Panc1 (cell line): ENCODE results near the gene C11orf16. TPM values are rescaled to one million over a fixed set of nuclear protein-coding genes. Genes with fewer than 3 reads are reported as not detected.

Experiments used
- ATAC-seq: fragments of 200-7000 bp; cut with Tn5 transposase; 2 replicates; pipeline ENCODE4 v1.9.1; 2020; ENCODE audit warnings: mild to moderate bottlenecking, moderate library complexity
- BruUV-seq: library from RNA; stranded (reverse); fragments of 400-500 nt; replicated peaks from 2 replicates; lab custom pipeline; 2021; lab: Mats Ljungman, UMichigan
- CTCF ChIA-PET: fragments of 300-600 bp; sonication (Branson Sonifier 250); formaldehyde crosslinking; loops from one replicate; lab custom pipeline; 2022; ENCODE audit warnings: antibody characterized with exemption; lab: Charles Lee
- POLR2A ChIA-PET: fragments of 300-600 bp; sonication (Branson Sonifier 250); formaldehyde crosslinking; loops from one replicate; lab custom pipeline; 2022; ENCODE audit warnings: antibody characterized with exemption; lab: Charles Lee
- DNase-seq: peaks from one replicate; pipeline ENCODE4 v3.0.0-alpha.2; 2010; ENCODE audit warnings: low read depth, low spot score
- H3K27ac ChIP-seq: 2 replicates; pipeline ENCODE4 v1.5.1; 2011; ENCODE audit warnings: mild to moderate bottlenecking, low read length, inconsistent platforms
- H3K27me3 ChIP-seq: fragments of 200-500 bp; sonication (Bioruptor generic); 2 replicates; pipeline ENCODE4 v1.6.0; 2014; ENCODE audit warnings: low read length, inconsistent platforms; ENCODE audit not compliant: control insufficient read depth, insufficient read depth
- H3K36me3 ChIP-seq: fragments of 200-500 bp; sonication (Bioruptor generic); 2 replicates; pipeline ENCODE4 v1.5.1; 2014; ENCODE audit warnings: inconsistent platforms, mild to moderate bottlenecking, low read length, moderate library complexity; ENCODE audit not compliant: control insufficient read depth, insufficient read depth
- H3K4me1 ChIP-seq: 2 replicates; pipeline ENCODE4 v1.5.1; 2011; ENCODE audit warnings: inconsistent platforms, mild to moderate bottlenecking, low read length, moderate library complexity; ENCODE audit not compliant: control insufficient read depth, insufficient read depth
- H3K4me3 ChIP-seq, 2 experiments: 2 replicates each; pipeline ENCODE4 v1.5.1; 2011 to 2012; ENCODE audit warnings: low read depth in 2 of 2, low read length in 2 of 2, mild to moderate bottlenecking in 2 of 2, inconsistent platforms in 1 of 2, moderate library complexity in 1 of 2
- H3K9me3 ChIP-seq: fragments of 200-500 bp; sonication (Bioruptor generic); 2 replicates; pipeline ENCODE4 v1.5.1; 2014; ENCODE audit warnings: low read depth, mild to moderate bottlenecking, inconsistent platforms, low read length, moderate library complexity; ENCODE audit not compliant: control insufficient read depth, insufficient read depth
- CTCF ChIP-seq: fragments of 450-650 bp; IDR thresholded peaks from 2 replicates; pipeline ENCODE4 v1.5.1; 2017; ENCODE audit warnings: mild to moderate bottlenecking
- POLR2AphosphoS5 ChIP-seq: IDR thresholded peaks from 2 replicates; pipeline ENCODE4 v1.6.1; 2012; ENCODE audit warnings: mild to moderate bottlenecking, low read depth, low read length, moderate library complexity
- REST ChIP-seq, 2 experiments: IDR thresholded peaks; 2 replicates each; pipeline ENCODE4 v1.6.1; 2011 to 2012; ENCODE audit warnings: low read depth in 2 of 2, control low read depth in 1 of 2, low read length in 1 of 2, mild to moderate bottlenecking in 1 of 2, moderate library complexity in 1 of 2; ENCODE audit not compliant: insufficient read depth in 1 of 2
- SIN3A ChIP-seq: IDR thresholded peaks from 2 replicates; pipeline ENCODE4 v1.6.1; 2012; ENCODE audit warnings: low read depth, mild to moderate bottlenecking, low read length, moderate library complexity, borderline replicate concordance; ENCODE audit not compliant: insufficient read depth
- TCF7L2 ChIP-seq: IDR thresholded peaks from 2 replicates; pipeline ENCODE4 v1.6.1; 2011; ENCODE audit warnings: mild to moderate bottlenecking, low read depth, low read length, inconsistent platforms
- in situ Hi-C: cut with HindIII; loops from 2 replicates; pipeline ENCODE4 v1.10.0; 2016; ENCODE audit warnings: low sequenced_read_pairs, low pct_unique_long_range_greater_than_20kb
- intact Hi-C: fragments of 100-400 bp; cut with micrococcal nuclease; formaldehyde crosslinking; loops from one replicate; pipeline ENCODE4 v1.10.0; 2022; ENCODE audit not compliant: unreplicated experiment
- total RNA-seq: library from RNA; stranded (reverse); gene quantifications from one replicate; pipeline ENCODE4 v1.2.1, GENCODE V29; 2021; ENCODE audit not compliant: unreplicated experiment

The C11orf16 gene
- total RNA-seq, 1 experiment from 2014 or later: 0.15 TPM

- POLR2A ChIA-PET: no interaction called here
- TF ChIP-seq POLR2AphosphoS5: no peak
- no peak for TF ChIP-seq CTCF
- no peak for TF ChIP-seq SIN3A
- TF ChIP-seq REST (IDR thresholded peaks at IDR 0.05; ENCODE audit: insufficient read depth in 1 of 2, low read depth in 2 of 2, low read length in 1 of 2): no peak
- no peak for TF ChIP-seq TCF7L2
- H3K27ac ChIP-seq: no peak overlapping the region
- in situ Hi-C loops: no loop called here
- ATAC-seq: no peak
- no peak for DNase-seq
- no peaks in the 10 kb centered on the region for H3K4me1 ChIP-seq
- intact Hi-C loops: no loop called here
- no peaks in the 10 kb centered on the region for H3K9me3 ChIP-seq
- H3K36me3 ChIP-seq: no peaks in the 10 kb centered on the region
- no peak overlapping the region for H3K4me3 ChIP-seq
- no peaks in the 10 kb centered on the region for H3K27me3 ChIP-seq
- CTCF ChIA-PET: no interaction called here
- BruUV-seq: no TSS peak
Measured at GRCh38 chr11:8926236-8926635, 6.5 kb downstream of the C11orf16 start.

GRCh38 chr11:8925711-8926110 lies 7.0 kb downstream of the C11orf16 start:
- CTCF ChIA-PET: no interaction called here
- Histone ChIP-seq H3K9me3 (no peaks in the 10 kb centered on the region), H3K27ac (no peak overlapping the region), H3K4me1 (no peaks in the 10 kb centered on the region), H3K4me3 (no peak overlapping the region), H3K27me3 (no peaks in the 10 kb centered on the region), H3K36me3 (no peaks in the 10 kb centered on the region)
- no TSS peak for BruUV-seq
- POLR2A ChIA-PET: no interaction called here
- DNase-seq: no peak
- ATAC-seq: no peak
- in situ Hi-C loops (no loop called here), intact Hi-C loops (no loop called here)
- TF ChIP-seq TCF7L2 (no peak), REST (IDR thresholded peaks at IDR 0.05; ENCODE audit: insufficient read depth in 1 of 2, low read depth in 2 of 2, low read length in 1 of 2) (no peak), POLR2AphosphoS5 (no peak), CTCF (no peak), SIN3A (no peak)
